Measurements from ENCODE around the gene SLAMF7. TPM values are rescaled to one million over a fixed set of nuclear protein-coding genes. Genes with fewer than 3 reads are reported as not detected.
"Not testable (repeated sequence)": the region's sequence is repeated elsewhere in the genome, so short reads cannot be mapped to it uniquely, and the experiment has no call there.

SLAMF7 gene
- total RNA-seq, 1 donor = 12.9 TPM

- H3K9me3 ChIP-seq (ENCODE audit: low read depth, low read length); H3K4me3 ChIP-seq (ENCODE audit: low read length); H3K27me3 ChIP-seq (ENCODE audit: insufficient read depth, low read length): not testable (repeated sequence)
- peaks cover 42% of the 10 kb centered on the region for H3K4me1 ChIP-seq (ENCODE audit: insufficient read depth, low read length)
Measured at GRCh38 chr1:160731564-160731963, 7.5 kb upstream of the SLAMF7 start.

GRCh38 chr1:160731990-160732389 lies 7.1 kb upstream of the SLAMF7 start:
- H3K27me3 ChIP-seq (ENCODE audit: insufficient read depth, low read length) = no peaks in the 10 kb centered on the region
- H3K4me1 ChIP-seq (ENCODE audit: insufficient read depth, low read length) = peaks cover 38% of the 10 kb centered on the region
- peaks cover 4% of the 10 kb centered on the region for H3K9me3 ChIP-seq (ENCODE audit: low read depth, low read length)
- no peak overlapping the region for H3K4me3 ChIP-seq (ENCODE audit: low read length)

- no peak overlapping the region for H3K4me3 ChIP-seq (ENCODE audit: low read length)
- no peaks in the 10 kb centered on the region for H3K27me3 ChIP-seq (ENCODE audit: insufficient read depth, low read length)
- H3K4me1 ChIP-seq (ENCODE audit: insufficient read depth, low read length) = peaks cover 31% of the 10 kb centered on the region
- peaks cover 9% of the 10 kb centered on the region for H3K9me3 ChIP-seq (ENCODE audit: low read depth, low read length)
Measured at GRCh38 chr1:160733898-160734297, 5.1 kb upstream of the SLAMF7 start.

GRCh38 chr1:160734301-160734700 lies 4.7 kb upstream of the SLAMF7 start:
- Histone ChIP-seq H3K9me3 (ENCODE audit: low read depth, low read length) (peaks cover 9% of the 10 kb centered on the region), H3K4me3 (ENCODE audit: low read length) (no peak overlapping the region), H3K4me1 (ENCODE audit: insufficient read depth, low read length) (peaks cover 35% of the 10 kb centered on the region), H3K27me3 (ENCODE audit: insufficient read depth, low read length) (no peaks in the 10 kb centered on the region)

GRCh38 chr1:160738271-160738670 lies 776 bp upstream of the SLAMF7 start:
- no peaks in the 10 kb centered on the region for H3K27me3 ChIP-seq (ENCODE audit: insufficient read depth, low read length)
- H3K9me3 ChIP-seq (ENCODE audit: low read depth, low read length) = peaks cover 9% of the 10 kb centered on the region
- H3K4me1 ChIP-seq (ENCODE audit: insufficient read depth, low read length) = peaks cover 58% of the 10 kb centered on the region
- no peak overlapping the region for H3K4me3 ChIP-seq (ENCODE audit: low read length)

GRCh38 chr1:160740133-160740688 lies 1.2 kb downstream of the SLAMF7 start:
- Histone ChIP-seq H3K27me3 (ENCODE audit: insufficient read depth, low read length) (no peaks in the 10 kb centered on the region), H3K4me3 (ENCODE audit: low read length) (peak overlapping the region; percentile 44), H3K9me3 (ENCODE audit: low read depth, low read length) (peaks cover 9% of the 10 kb centered on the region), H3K4me1 (ENCODE audit: insufficient read depth, low read length) (peaks cover 63% of the 10 kb centered on the region)

- Histone ChIP-seq H3K9me3 (ENCODE audit: low read depth, low read length) (peaks cover 9% of the 10 kb centered on the region), H3K4me1 (ENCODE audit: insufficient read depth, low read length) (peaks cover 64% of the 10 kb centered on the region), H3K27me3 (ENCODE audit: insufficient read depth, low read length) (no peaks in the 10 kb centered on the region), H3K4me3 (ENCODE audit: low read length) (peak overlapping the region; percentile 44)
Measured at GRCh38 chr1:160741092-160741501, 2.0 kb downstream of the SLAMF7 start.

- Histone ChIP-seq H3K27me3 (ENCODE audit: insufficient read depth, low read length) (no peaks in the 10 kb centered on the region), H3K4me3 (ENCODE audit: low read length) (no peak overlapping the region), H3K4me1 (ENCODE audit: insufficient read depth, low read length) (peaks cover 64% of the 10 kb centered on the region)
Measured at GRCh38 chr1:160741612-160742348, 2.7 kb downstream of the SLAMF7 start.

GRCh38 chr1:160742428-160743127 lies 3.5 kb downstream of the SLAMF7 start:
- Histone ChIP-seq H3K4me3 (ENCODE audit: low read length) (no peak overlapping the region), H3K9me3 (ENCODE audit: low read depth, low read length) (no peaks in the 10 kb centered on the region), H3K4me1 (ENCODE audit: insufficient read depth, low read length) (peaks cover 70% of the 10 kb centered on the region), H3K27me3 (ENCODE audit: insufficient read depth, low read length) (no peaks in the 10 kb centered on the region)

More at GRCh38 chr1:160741612-160742348, 2.7 kb downstream of the SLAMF7 start:
- peaks cover 7% of the 10 kb centered on the region for H3K9me3 ChIP-seq (ENCODE audit: low read depth, low read length)

GRCh38 chr1:160743266-160743665 lies 4.2 kb downstream of the SLAMF7 start:
- Histone ChIP-seq H3K9me3 (ENCODE audit: low read depth, low read length) (no peaks in the 10 kb centered on the region), H3K4me1 (ENCODE audit: insufficient read depth, low read length) (peaks cover 76% of the 10 kb centered on the region), H3K4me3 (ENCODE audit: low read length) (no peak overlapping the region), H3K27me3 (ENCODE audit: insufficient read depth, low read length) (no peaks in the 10 kb centered on the region)

GRCh38 chr1:160744199-160744851 lies 5.3 kb downstream of the SLAMF7 start:
- Histone ChIP-seq H3K9me3 (ENCODE audit: low read depth, low read length) (no peaks in the 10 kb centered on the region), H3K4me1 (ENCODE audit: insufficient read depth, low read length) (peaks cover 77% of the 10 kb centered on the region), H3K27me3 (ENCODE audit: insufficient read depth, low read length) (no peaks in the 10 kb centered on the region), H3K4me3 (ENCODE audit: low read length) (no peak overlapping the region)

- Histone ChIP-seq H3K4me3 (ENCODE audit: low read length) (no peak overlapping the region), H3K9me3 (ENCODE audit: low read depth, low read length) (no peaks in the 10 kb centered on the region), H3K4me1 (ENCODE audit: insufficient read depth, low read length) (peaks cover 78% of the 10 kb centered on the region), H3K27me3 (ENCODE audit: insufficient read depth, low read length) (no peaks in the 10 kb centered on the region)
Measured at GRCh38 chr1:160744852-160745520, 5.9 kb downstream of the SLAMF7 start.

GRCh38 chr1:160745551-160745950 lies 6.5 kb downstream of the SLAMF7 start:
- peaks cover 78% of the 10 kb centered on the region for H3K4me1 ChIP-seq (ENCODE audit: insufficient read depth, low read length)
- H3K27me3 ChIP-seq (ENCODE audit: insufficient read depth, low read length) = no peaks in the 10 kb centered on the region
- H3K4me3 ChIP-seq (ENCODE audit: low read length) = no peak overlapping the region
- no peaks in the 10 kb centered on the region for H3K9me3 ChIP-seq (ENCODE audit: low read depth, low read length)

GRCh38 chr1:160746836-160747500 lies 7.9 kb downstream of the SLAMF7 start:
- Histone ChIP-seq H3K4me1 (ENCODE audit: insufficient read depth, low read length) (peaks cover 73% of the 10 kb centered on the region), H3K4me3 (ENCODE audit: low read length) (no peak overlapping the region), H3K9me3 (ENCODE audit: low read depth, low read length) (no peaks in the 10 kb centered on the region), H3K27me3 (ENCODE audit: insufficient read depth, low read length) (no peaks in the 10 kb centered on the region)

Data from mononuclear cell (primary cell).